Glutamatergic neuron (in vitro differentiated cells): Measurements from ENCODE around the gene STT3A. TPM values are rescaled to one million over a fixed set of nuclear protein-coding genes. Genes with fewer than 3 reads are reported as not detected.

Experiments
- DNase-seq: peaks from one replicate; pipeline ENCODE4 v3.0.0; 2022
- H3K27ac Mint-ChIP-seq: one replicate; pipeline ENCODE4 v1.8.0; 2020; ENCODE audit warnings: mild to moderate bottlenecking, mixed read lengths, inconsistent platforms; ENCODE audit not compliant: unreplicated experiment
- H3K27me3 Mint-ChIP-seq: one replicate; pipeline ENCODE4 v1.8.0; 2020; ENCODE audit warnings: mild to moderate bottlenecking, moderate library complexity, mixed read lengths, inconsistent platforms; ENCODE audit not compliant: unreplicated experiment
- H3K36me3 Mint-ChIP-seq: one replicate; pipeline ENCODE4 v1.8.0; 2020; ENCODE audit warnings: mild to moderate bottlenecking, mixed read lengths, inconsistent platforms; ENCODE audit not compliant: unreplicated experiment
- H3K4me1 Mint-ChIP-seq: one replicate; pipeline ENCODE4 v1.8.0; 2020; ENCODE audit warnings: mild to moderate bottlenecking, low read depth, mixed read lengths, inconsistent platforms; ENCODE audit not compliant: unreplicated experiment
- H3K4me3 Mint-ChIP-seq: one replicate; pipeline ENCODE4 v1.8.0; 2020; ENCODE audit warnings: mild to moderate bottlenecking, mixed read lengths, inconsistent platforms; ENCODE audit not compliant: unreplicated experiment
- H3K9me3 Mint-ChIP-seq: one replicate; pipeline ENCODE4 v1.8.0; 2020; ENCODE audit warnings: mild to moderate bottlenecking, moderate library complexity, mixed read lengths, inconsistent platforms; ENCODE audit not compliant: unreplicated experiment
- CTCF ChIP-seq: fragments of 200-600 bp; sonication (generic); IDR thresholded peaks from one replicate; pipeline ENCODE4 v1.5.0; 2021; ENCODE audit not compliant: partially characterized antibody, unreplicated experiment
- total RNA-seq: library from RNA; stranded (reverse); fragmentation: NEBNext Ultra II Directional; extraction: Animal tissue kit (Norgen Biotek cat#: 25700); gene quantifications from one replicate; pipeline ENCODE4 v1.2.1, GENCODE V29; 2021; ENCODE audit not compliant: unreplicated experiment

STT3A gene
- total RNA-seq, 1 donor from 2014 or later, result 68.0 TPM

- TF ChIP-seq CTCF, result no peak
- peaks cover 3% of the 10 kb centered on the region for H3K9me3 Mint-ChIP-seq
- H3K4me1 Mint-ChIP-seq, result peaks cover 4% of the 10 kb centered on the region
- H3K27ac Mint-ChIP-seq, result no peak overlapping the region
- H3K27me3 Mint-ChIP-seq, result no peaks in the 10 kb centered on the region
- no peaks in the 10 kb centered on the region for H3K36me3 Mint-ChIP-seq
- H3K4me3 Mint-ChIP-seq, result no peak overlapping the region
- DNase-seq, result no peak
These were observed 6.0 kb upstream of the STT3A start for GRCh38 chr11:125586623-125587022.

GRCh38 chr11:125587480-125587879 lies 5.2 kb upstream of the STT3A start:
- Mint-ChIP-seq H3K27ac (no peak overlapping the region), H3K27me3 (no peaks in the 10 kb centered on the region), H3K4me3 (no peak overlapping the region), H3K36me3 (no peaks in the 10 kb centered on the region), H3K9me3 (peaks cover 8% of the 10 kb centered on the region), H3K4me1 (peaks cover 4% of the 10 kb centered on the region)
- TF ChIP-seq CTCF, result no peak
- DNase-seq, result no peak

GRCh38 chr11:125588505-125588904 lies 4.1 kb upstream of the STT3A start:
- no peak for DNase-seq
- Mint-ChIP-seq H3K9me3 (peaks cover 8% of the 10 kb centered on the region), H3K4me3 (no peak overlapping the region), H3K36me3 (no peaks in the 10 kb centered on the region), H3K4me1 (peaks cover 7% of the 10 kb centered on the region), H3K27me3 (no peaks in the 10 kb centered on the region), H3K27ac (no peak overlapping the region)
- no peak for TF ChIP-seq CTCF

- peak; percentile 47 for DNase-seq
- peaks cover 11% of the 10 kb centered on the region for H3K4me1 Mint-ChIP-seq
These were observed 875 bp upstream of the STT3A start for GRCh38 chr11:125591649-125592304.

More at GRCh38 chr11:125591649-125592304, 875 bp upstream of the STT3A start:
- H3K27ac Mint-ChIP-seq, result peak overlapping the region; percentile 96
- peak overlapping the region; percentile 96 for H3K4me3 Mint-ChIP-seq
- H3K36me3 Mint-ChIP-seq, result no peaks in the 10 kb centered on the region
- no peaks in the 10 kb centered on the region for H3K27me3 Mint-ChIP-seq
- TF ChIP-seq CTCF, result no peak
- H3K9me3 Mint-ChIP-seq, result peaks cover 8% of the 10 kb centered on the region
